Spinal cord (tissue), 10 donors: ENCODE measurements around the gene RASA4B. TPM values are rescaled to one million over a fixed set of nuclear protein-coding genes. Genes with fewer than 3 reads are reported as not detected.
"Not testable (repeated sequence)": the region's sequence is repeated elsewhere in the genome, so short reads cannot be mapped to it uniquely, and the experiment has no call there.

Experiments used
- DNase-seq, 6 donors: peaks; one replicate each; pipeline versions ENCODE4 v3.0.0 to v3.0.0-alpha.2; 2013 to 2015; ENCODE audit warnings: low spot score in 6 of 6, low read depth in 4 of 6
- H3K27ac ChIP-seq: one replicate; pipeline ENCODE4 v1.5.1; 2013; ENCODE audit warnings: low read depth, low read length, control low read depth
- H3K27me3 ChIP-seq: one replicate; pipeline ENCODE4 v1.6.1; 2013; ENCODE audit warnings: low read length; ENCODE audit not compliant: control insufficient read depth, insufficient read depth
- H3K36me3 ChIP-seq: one replicate; pipeline ENCODE4 v1.6.1; 2013; ENCODE audit warnings: low read length; ENCODE audit not compliant: control insufficient read depth, insufficient read depth
- H3K4me1 ChIP-seq: one replicate; pipeline ENCODE4 v1.6.1; 2013; ENCODE audit warnings: low read length; ENCODE audit not compliant: control insufficient read depth, insufficient read depth
- H3K4me3 ChIP-seq: one replicate; pipeline ENCODE4 v1.5.1; 2013; ENCODE audit warnings: low read depth, low read length, control low read depth
- H3K9me3 ChIP-seq: one replicate; pipeline ENCODE4 v1.6.1; 2013; ENCODE audit warnings: low read length; ENCODE audit not compliant: control insufficient read depth, insufficient read depth
- WGBS: methylation state at CpG from one replicate; pipeline ENCODE4 v1.1.5; 2013; ENCODE audit warnings: missing lambda C conversion rate; ENCODE audit not compliant: insufficient coverage; 5-methylcytosine and 5-hydroxymethylcytosine counted together
- polyA plus RNA-seq, 2 donors: library from polyadenylated mRNA; unstranded; fragments of 120-200 nt; gene quantifications; one replicate each; pipeline ENCODE4 v1.2.1, GENCODE V29; 2013; ENCODE audit not compliant: insufficient read length in 2 of 2
- total RNA-seq, 2 donors: library from RNA; depleted of rRNA in 1 of 2; stranded (reverse); fragments of 120-200 nt in 1 of 2; fragments of >200 nt in 1 of 2; gene quantifications; one replicate each; pipeline versions ENCODE4 v1.2.3 to v1.2.4, GENCODE V29; 2013 to 2014
- donor health status: healthy.

RASA4B gene
- total and polyA plus RNA-seq, 4 donors = 11.1 to 65.3 (median 23.3) TPM

- not testable (repeated sequence) for H3K9me3 ChIP-seq, H3K36me3 ChIP-seq, H3K27me3 ChIP-seq, H3K27ac ChIP-seq
- H3K4me3 ChIP-seq = peak within 1 kb of the TSS; percentile 45
- 0% methylated on average over 19 of the region's 72 CpGs for WGBS
- peak in 4 of 6 donors; percentile 67 to 96 (median 84) for DNase-seq
- peaks cover 12% of the 10 kb centered on the region for H3K4me1 ChIP-seq
Measured at GRCh38 chr7:102478314-102479208, 39.0 kb downstream of the RASA4B start, which contains the start of gene POLR2J. Gene POLR2J, minus strand, starts transcription at chr7:102478922. Its CDS starts 62 bp downstream, at chr7:102478860.

GRCh38 chr7:102474736-102475435 is 42.7 kb downstream of the RASA4B start:
- not testable (repeated sequence) for H3K27ac ChIP-seq, H3K4me3 ChIP-seq, H3K27me3 ChIP-seq, H3K9me3 ChIP-seq, DNase-seq
- WGBS = 17% methylated on average over 2 of the region's 19 CpGs
- Histone ChIP-seq H3K36me3 (peaks cover 44% of the 10 kb centered on the region), H3K4me1 (peaks cover 30% of the 10 kb centered on the region)

GRCh38 chr7:102474116-102474515 is 43.5 kb downstream of the RASA4B start:
- H3K9me3 ChIP-seq, H3K4me3 ChIP-seq, DNase-seq, H3K27me3 ChIP-seq: not testable (repeated sequence)
- Histone ChIP-seq H3K27ac (peak overlapping the region; percentile 0), H3K4me1 (peaks cover 30% of the 10 kb centered on the region), H3K36me3 (peaks cover 51% of the 10 kb centered on the region)
- no CpG with 5 or more reads among the region's 14 CpGs for WGBS

GRCh38 chr7:102473271-102473991 is 44.1 kb downstream of the RASA4B start:
- H3K27ac ChIP-seq = peak overlapping the region; percentile 0
- WGBS = 77% methylated on average over 14 of the region's 23 CpGs

GRCh38 chr7:102472126-102473041 is 45.2 kb downstream of the RASA4B start:
- Histone ChIP-seq H3K9me3 (no peaks in the 10 kb centered on the region), H3K36me3 (peaks cover 69% of the 10 kb centered on the region), H3K27ac (no peak overlapping the region), H3K4me3 (no peak overlapping the region), H3K27me3 (no peaks in the 10 kb centered on the region), H3K4me1 (peaks cover 33% of the 10 kb centered on the region)
- WGBS = 75% methylated on average over 26 of the region's 31 CpGs
- no peak for DNase-seq

More at GRCh38 chr7:102473271-102473991, 44.1 kb downstream of the RASA4B start:
- H3K4me1 ChIP-seq = peaks cover 30% of the 10 kb centered on the region
- DNase-seq = peak in 1 of 6 donors; percentile 6
- H3K27me3 ChIP-seq = no peaks in the 10 kb centered on the region
- H3K4me3 ChIP-seq = no peak overlapping the region
- no peaks in the 10 kb centered on the region for H3K9me3 ChIP-seq
- H3K36me3 ChIP-seq = peaks cover 58% of the 10 kb centered on the region

GRCh38 chr7:102471791-102472125 is 45.8 kb downstream of the RASA4B start:
- H3K4me3 ChIP-seq = no peak overlapping the region
- H3K27me3 ChIP-seq = no peaks in the 10 kb centered on the region
- H3K4me1 ChIP-seq = peaks cover 38% of the 10 kb centered on the region
- 85% methylated on average over 6 of the region's 6 CpGs for WGBS
- no peaks in the 10 kb centered on the region for H3K9me3 ChIP-seq
- DNase-seq = no peak
- no peak overlapping the region for H3K27ac ChIP-seq
- H3K36me3 ChIP-seq = peaks cover 75% of the 10 kb centered on the region

GRCh38 chr7:102469972-102470825 is 47.4 kb downstream of the RASA4B start:
- Histone ChIP-seq H3K27ac (no peak overlapping the region), H3K4me3 (no peak overlapping the region), H3K4me1 (peaks cover 51% of the 10 kb centered on the region), H3K27me3 (no peaks in the 10 kb centered on the region), H3K9me3 (no peaks in the 10 kb centered on the region), H3K36me3 (peaks cover 84% of the 10 kb centered on the region)
- 93% methylated on average over 13 of the region's 20 CpGs for WGBS
- no peak for DNase-seq

GRCh38 chr7:102469351-102469971 is 48.1 kb downstream of the RASA4B start:
- Histone ChIP-seq H3K36me3 (peaks cover 83% of the 10 kb centered on the region), H3K9me3 (no peaks in the 10 kb centered on the region), H3K27ac (no peak overlapping the region), H3K4me1 (peaks cover 48% of the 10 kb centered on the region), H3K4me3 (no peak overlapping the region), H3K27me3 (no peaks in the 10 kb centered on the region)
- WGBS = 92% methylated on average over 24 of the region's 24 CpGs
- DNase-seq = no peak
